ENCODE measurements around the gene ACOT9.

DNA sequence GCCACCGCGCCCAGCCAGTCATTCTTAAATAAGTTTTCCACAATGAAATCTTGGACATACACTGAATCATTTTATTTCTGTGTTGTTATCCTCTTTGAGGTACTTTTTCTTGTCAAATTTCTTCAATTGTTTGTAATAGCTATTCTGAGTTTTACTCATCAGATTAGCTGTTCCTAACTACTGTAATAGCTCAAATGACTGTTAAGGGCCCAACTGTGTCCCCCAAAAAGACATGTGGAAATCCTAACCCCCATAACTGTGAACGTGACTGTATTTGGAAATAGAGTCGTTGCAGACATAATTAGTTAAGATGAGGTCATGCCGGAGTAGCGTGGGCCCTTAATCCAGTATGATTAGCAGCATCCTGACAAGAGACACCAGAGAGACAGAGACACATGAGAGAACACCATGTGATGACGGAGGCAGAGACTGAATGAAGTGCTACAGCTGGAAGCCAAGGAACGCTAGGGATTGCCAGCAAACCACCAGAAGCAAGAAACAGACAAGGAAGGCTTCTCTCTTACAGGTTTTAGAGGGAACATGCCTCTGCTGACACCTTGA is 22.9 kb downstream of the ACOT9 start:
- TF ChIP-seq, protein P1, sequence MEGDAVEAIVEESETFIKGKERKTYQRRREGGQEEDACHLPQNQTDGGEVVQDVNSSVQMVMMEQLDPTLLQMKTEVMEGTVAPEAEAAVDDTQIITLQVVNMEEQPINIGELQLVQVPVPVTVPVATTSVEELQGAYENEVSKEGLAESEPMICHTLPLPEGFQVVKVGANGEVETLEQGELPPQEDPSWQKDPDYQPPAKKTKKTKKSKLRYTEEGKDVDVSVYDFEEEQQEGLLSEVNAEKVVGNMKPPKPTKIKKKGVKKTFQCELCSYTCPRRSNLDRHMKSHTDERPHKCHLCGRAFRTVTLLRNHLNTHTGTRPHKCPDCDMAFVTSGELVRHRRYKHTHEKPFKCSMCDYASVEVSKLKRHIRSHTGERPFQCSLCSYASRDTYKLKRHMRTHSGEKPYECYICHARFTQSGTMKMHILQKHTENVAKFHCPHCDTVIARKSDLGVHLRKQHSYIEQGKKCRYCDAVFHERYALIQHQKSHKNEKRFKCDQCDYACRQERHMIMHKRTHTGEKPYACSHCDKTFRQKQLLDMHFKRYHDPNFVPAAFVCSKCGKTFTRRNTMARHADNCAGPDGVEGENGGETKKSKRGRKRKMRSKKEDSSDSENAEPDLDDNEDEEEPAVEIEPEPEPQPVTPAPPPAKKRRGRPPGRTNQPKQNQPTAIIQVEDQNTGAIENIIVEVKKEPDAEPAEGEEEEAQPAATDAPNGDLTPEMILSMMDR (IDR thresholded peaks at IDR 0.05), result no peak
- TF ChIP-seq POLR2AphosphoS5 (IDR thresholded peaks at IDR 0.05; ENCODE audit: low read depth, low read length), result no peak
